ENCODE results near the gene NLGN4Y. TPM values are rescaled to one million over a fixed set of nuclear protein-coding genes. Genes with fewer than 3 reads are reported as not detected.

NLGN4Y gene
- total RNA-seq, 1 donor from 2014 or later, result 2.4 TPM

DNA sequence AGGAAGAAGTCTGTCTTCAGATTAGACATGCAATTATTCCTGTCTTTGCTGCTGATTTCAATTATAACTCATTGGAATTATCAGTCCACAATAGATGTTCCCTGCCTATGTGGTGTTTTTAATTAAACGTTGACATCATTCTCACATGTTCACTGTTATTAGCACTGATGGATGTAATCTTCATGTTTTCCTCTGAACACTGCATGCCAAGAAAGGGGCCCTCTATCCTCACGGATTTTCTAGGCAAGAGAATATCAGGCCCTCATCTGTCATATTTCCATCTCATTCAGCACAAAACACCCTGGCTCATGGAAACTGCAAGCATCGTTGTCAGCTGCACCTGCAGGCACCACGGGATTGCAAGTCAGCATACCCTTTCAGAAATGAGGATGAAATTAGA lies 224.0 kb downstream of the NLGN4Y start:
- Mint-ChIP-seq H3K27ac (no peak overlapping the region), H3K27me3 (ENCODE audit: low read depth) (no peaks in the 10 kb centered on the region), H3K9me3 (no peaks in the 10 kb centered on the region), H3K36me3 (ENCODE audit: low read depth) (no peaks in the 10 kb centered on the region), H3K4me1 (ENCODE audit: low read depth) (no peaks in the 10 kb centered on the region), H3K4me3 (ENCODE audit: low read depth) (no peak overlapping the region)
- intact Hi-C loops (cut with micrococcal nuclease), result no loop called here
- no peak for DNase-seq (ENCODE audit: low spot score)

GRCh38 chrY:14755571-14755970 lies 231.2 kb downstream of the NLGN4Y start:
- Mint-ChIP-seq H3K9me3 (no peaks in the 10 kb centered on the region), H3K4me1 (ENCODE audit: low read depth) (no peaks in the 10 kb centered on the region), H3K36me3 (ENCODE audit: low read depth) (no peaks in the 10 kb centered on the region), H3K4me3 (ENCODE audit: low read depth) (no peak overlapping the region), H3K27me3 (ENCODE audit: low read depth) (no peaks in the 10 kb centered on the region), H3K27ac (no peak overlapping the region)
- intact Hi-C loops (cut with micrococcal nuclease), result no loop called here
- no peak for DNase-seq (ENCODE audit: low spot score)

DNA sequence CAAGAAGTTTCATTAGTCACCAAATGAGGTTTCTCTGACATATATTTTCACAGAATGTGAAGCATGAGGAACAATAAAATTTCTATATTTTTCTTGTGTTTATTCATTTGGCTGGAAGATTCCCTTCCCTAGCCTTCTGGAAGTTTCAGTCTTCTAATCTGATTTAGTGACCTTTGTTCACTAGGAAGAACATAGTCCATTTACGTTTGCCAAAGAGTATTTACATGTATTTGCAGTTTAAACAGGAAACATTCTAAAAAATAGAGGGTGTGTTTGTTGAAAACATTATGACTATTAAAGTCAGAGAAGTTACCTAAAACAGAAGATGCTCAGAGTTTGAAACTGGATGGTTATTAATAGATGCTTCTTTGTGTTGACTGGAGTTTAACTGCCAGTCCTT lies 238.6 kb downstream of the NLGN4Y start:
- DNase-seq (ENCODE audit: low spot score), result no peak
- H3K36me3 Mint-ChIP-seq (ENCODE audit: low read depth), result no peaks in the 10 kb centered on the region
- H3K27me3 Mint-ChIP-seq (ENCODE audit: low read depth), result no peaks in the 10 kb centered on the region
- H3K9me3 Mint-ChIP-seq, result no peaks in the 10 kb centered on the region
- no peaks in the 10 kb centered on the region for H3K4me1 Mint-ChIP-seq (ENCODE audit: low read depth)
- no peak overlapping the region for H3K27ac Mint-ChIP-seq
- intact Hi-C loops (cut with micrococcal nuclease), result no loop called here
- H3K4me3 Mint-ChIP-seq (ENCODE audit: low read depth), result no peak overlapping the region

DNA sequence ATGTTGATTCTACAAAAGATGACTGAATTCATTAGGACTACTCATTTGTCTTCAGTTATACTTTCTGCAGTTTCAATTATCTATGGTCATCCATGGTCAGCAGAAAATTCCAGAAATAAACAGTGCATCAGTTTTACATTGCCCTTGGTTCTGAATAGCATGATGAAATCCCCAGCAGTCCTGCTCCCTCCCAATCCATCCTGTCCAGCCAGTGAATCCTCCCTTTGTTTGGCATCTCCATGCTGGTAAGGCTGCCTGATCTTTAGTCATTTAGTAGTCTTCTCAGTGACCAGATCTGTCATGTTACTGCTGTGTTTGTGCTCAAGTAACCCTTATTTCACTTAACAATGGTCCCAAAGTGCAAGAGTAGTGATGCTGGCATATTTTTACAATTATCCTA lies 239.3 kb downstream of the NLGN4Y start:
- no peak overlapping the region for H3K27ac Mint-ChIP-seq
- H3K4me1 Mint-ChIP-seq (ENCODE audit: low read depth), result no peaks in the 10 kb centered on the region
- no peaks in the 10 kb centered on the region for H3K27me3 Mint-ChIP-seq (ENCODE audit: low read depth)
- intact Hi-C loops (cut with micrococcal nuclease), result no loop called here
- DNase-seq (ENCODE audit: low spot score), result no peak
- H3K4me3 Mint-ChIP-seq (ENCODE audit: low read depth), result no peak overlapping the region
- no peaks in the 10 kb centered on the region for H3K9me3 Mint-ChIP-seq
- no peaks in the 10 kb centered on the region for H3K36me3 Mint-ChIP-seq (ENCODE audit: low read depth)

GRCh38 chrY:14778208-14778607 lies 253.9 kb downstream of the NLGN4Y start:
- H3K4me3 Mint-ChIP-seq (ENCODE audit: low read depth), result no peak overlapping the region
- H3K27ac Mint-ChIP-seq, result no peak overlapping the region
- no peaks in the 10 kb centered on the region for H3K4me1 Mint-ChIP-seq (ENCODE audit: low read depth)
- DNase-seq (ENCODE audit: low spot score), result no peak
- H3K9me3 Mint-ChIP-seq, result no peaks in the 10 kb centered on the region
- no peaks in the 10 kb centered on the region for H3K27me3 Mint-ChIP-seq (ENCODE audit: low read depth)
- intact Hi-C loops (cut with micrococcal nuclease), result loop anchor here (5.0 kb wide), 1 partner anchor 296 kb away; no protein-coding TSS in a partner anchor
- no peaks in the 10 kb centered on the region for H3K36me3 Mint-ChIP-seq (ENCODE audit: low read depth)

DNA sequence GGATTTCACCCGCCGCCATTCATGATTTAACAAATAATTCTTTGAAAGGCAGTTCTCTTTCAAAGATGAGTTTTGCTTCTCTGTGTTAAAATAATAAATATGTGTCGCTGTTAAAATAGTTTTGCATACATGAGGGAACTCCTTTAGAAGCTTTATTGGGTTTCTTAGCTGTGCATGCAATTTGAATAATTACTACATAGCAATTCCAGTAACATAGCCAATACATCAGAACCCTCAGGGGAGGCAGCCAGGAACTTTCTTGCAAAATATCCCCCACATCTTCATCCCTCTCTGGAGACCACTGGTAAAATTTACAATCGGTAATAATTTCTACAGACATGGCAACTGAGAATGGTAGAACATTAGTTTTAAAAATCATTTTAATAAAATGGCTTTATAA lies 268.8 kb downstream of the NLGN4Y start:
- Mint-ChIP-seq H3K9me3 (peaks cover 8% of the 10 kb centered on the region), H3K27ac (no peak overlapping the region), H3K4me1 (ENCODE audit: low read depth) (no peaks in the 10 kb centered on the region), H3K27me3 (ENCODE audit: low read depth) (no peaks in the 10 kb centered on the region), H3K36me3 (ENCODE audit: low read depth) (no peaks in the 10 kb centered on the region), H3K4me3 (ENCODE audit: low read depth) (no peak overlapping the region)
- DNase-seq (ENCODE audit: low spot score), result no peak
- intact Hi-C loops (cut with micrococcal nuclease), result no loop called here

DNA sequence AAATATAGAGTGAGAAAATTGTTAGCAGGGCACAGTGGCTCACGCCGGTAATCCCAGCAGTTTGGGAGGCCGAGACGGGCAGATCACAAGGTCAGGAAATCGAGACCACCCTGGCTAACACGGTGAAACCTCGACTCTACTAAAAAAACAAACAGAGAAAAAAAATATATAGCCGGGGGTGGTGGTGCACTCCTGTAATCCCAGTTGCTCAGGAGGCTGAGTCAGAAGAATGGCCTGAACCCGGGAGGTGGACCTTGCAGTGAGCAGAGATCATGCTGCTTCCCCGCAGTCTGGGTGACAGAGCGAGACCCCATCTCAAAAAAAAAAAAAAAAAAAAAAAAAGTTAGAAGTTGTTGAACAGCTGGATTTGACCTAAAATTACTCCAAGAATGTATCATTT lies 269.3 kb downstream of the NLGN4Y start:
- Mint-ChIP-seq H3K4me3 (ENCODE audit: low read depth) (no peak overlapping the region), H3K9me3 (peaks cover 12% of the 10 kb centered on the region), H3K27ac (no peak overlapping the region), H3K4me1 (ENCODE audit: low read depth) (no peaks in the 10 kb centered on the region), H3K36me3 (ENCODE audit: low read depth) (no peaks in the 10 kb centered on the region), H3K27me3 (ENCODE audit: low read depth) (no peaks in the 10 kb centered on the region)
- intact Hi-C loops (cut with micrococcal nuclease), result no loop called here
- no peak for DNase-seq (ENCODE audit: low spot score)

GRCh38 chrY:14798010-14798409 lies 273.7 kb downstream of the NLGN4Y start:
- H3K9me3 Mint-ChIP-seq, result peaks cover 9% of the 10 kb centered on the region
- no peak overlapping the region for H3K27ac Mint-ChIP-seq

DNA sequence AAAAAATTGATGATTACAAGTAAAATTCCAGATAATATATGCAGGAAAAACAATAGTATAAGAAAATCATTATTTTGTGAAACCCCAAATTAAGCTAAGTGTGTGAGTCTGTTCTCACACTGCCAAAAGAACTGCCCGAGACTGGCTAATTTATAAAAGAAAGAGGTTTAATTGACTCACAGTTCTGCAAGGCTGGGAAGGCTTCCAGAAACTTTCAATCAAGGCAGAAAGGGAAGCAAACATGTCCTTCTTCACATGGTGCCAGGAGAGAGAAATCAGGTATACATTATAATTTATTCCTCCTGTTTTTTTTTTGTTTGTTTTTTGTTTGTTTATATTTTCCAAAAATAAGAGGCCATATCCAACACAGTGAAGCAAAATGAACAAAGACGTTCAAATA lies 276.8 kb downstream of the NLGN4Y start:
- Mint-ChIP-seq H3K9me3 (peaks cover 9% of the 10 kb centered on the region), H3K4me1 (ENCODE audit: low read depth) (no peaks in the 10 kb centered on the region), H3K36me3 (ENCODE audit: low read depth) (no peaks in the 10 kb centered on the region), H3K4me3 (ENCODE audit: low read depth) (no peak overlapping the region), H3K27me3 (ENCODE audit: low read depth) (no peaks in the 10 kb centered on the region), H3K27ac (no peak overlapping the region)
- DNase-seq (ENCODE audit: low spot score), result no peak
- intact Hi-C loops (cut with micrococcal nuclease), result no loop called here

More at GRCh38 chrY:14798010-14798409, 273.7 kb downstream of the NLGN4Y start:
- Mint-ChIP-seq H3K27me3 (ENCODE audit: low read depth) (no peaks in the 10 kb centered on the region), H3K36me3 (ENCODE audit: low read depth) (no peaks in the 10 kb centered on the region), H3K4me3 (ENCODE audit: low read depth) (no peak overlapping the region), H3K4me1 (ENCODE audit: low read depth) (no peaks in the 10 kb centered on the region)
- intact Hi-C loops (cut with micrococcal nuclease), result no loop called here
- no peak for DNase-seq (ENCODE audit: low spot score)

DNA sequence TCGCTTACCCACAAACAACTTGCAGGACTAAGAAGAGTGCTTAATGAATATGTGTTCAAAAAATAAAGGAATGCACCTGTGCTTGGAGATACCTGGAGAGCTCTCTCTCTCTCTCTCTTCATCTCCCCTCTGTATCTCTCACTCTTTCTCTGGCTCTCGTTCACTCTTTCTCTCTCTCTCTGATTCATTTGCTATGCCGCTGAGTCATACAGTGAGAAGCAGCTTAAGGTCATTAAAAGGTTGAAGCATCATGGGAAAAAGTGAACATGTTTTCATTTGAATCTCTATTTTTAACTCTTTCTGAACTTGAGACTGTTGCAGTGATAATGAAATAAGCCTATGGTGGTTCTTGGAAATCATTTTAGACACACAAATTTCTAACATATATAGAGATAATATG lies 277.8 kb downstream of the NLGN4Y start:
- H3K27me3 Mint-ChIP-seq (ENCODE audit: low read depth), result no peaks in the 10 kb centered on the region
- DNase-seq (ENCODE audit: low spot score), result no peak

GRCh38 chrY:14804041-14804440 lies 279.7 kb downstream of the NLGN4Y start:
- intact Hi-C loops (cut with micrococcal nuclease), result no loop called here
- H3K4me3 Mint-ChIP-seq (ENCODE audit: low read depth), result no peak overlapping the region
- H3K36me3 Mint-ChIP-seq (ENCODE audit: low read depth), result no peaks in the 10 kb centered on the region
- H3K4me1 Mint-ChIP-seq (ENCODE audit: low read depth), result no peaks in the 10 kb centered on the region
- peaks cover 3% of the 10 kb centered on the region for H3K9me3 Mint-ChIP-seq
- H3K27ac Mint-ChIP-seq, result no peak overlapping the region
- no peaks in the 10 kb centered on the region for H3K27me3 Mint-ChIP-seq (ENCODE audit: low read depth)
- DNase-seq (ENCODE audit: low spot score), result no peak

More for the DNA sequence above, 277.8 kb downstream of the NLGN4Y start:
- H3K4me1 Mint-ChIP-seq (ENCODE audit: low read depth), result no peaks in the 10 kb centered on the region
- H3K4me3 Mint-ChIP-seq (ENCODE audit: low read depth), result no peak overlapping the region
- peaks cover 9% of the 10 kb centered on the region for H3K9me3 Mint-ChIP-seq
- no peak overlapping the region for H3K27ac Mint-ChIP-seq
- intact Hi-C loops (cut with micrococcal nuclease), result no loop called here
- H3K36me3 Mint-ChIP-seq (ENCODE audit: low read depth), result no peaks in the 10 kb centered on the region

GRCh38 chrY:14818452-14818851 lies 294.1 kb downstream of the NLGN4Y start:
- Mint-ChIP-seq H3K4me1 (ENCODE audit: low read depth) (no peaks in the 10 kb centered on the region), H3K9me3 (no peaks in the 10 kb centered on the region), H3K4me3 (ENCODE audit: low read depth) (no peak overlapping the region), H3K36me3 (ENCODE audit: low read depth) (no peaks in the 10 kb centered on the region), H3K27ac (no peak overlapping the region), H3K27me3 (ENCODE audit: low read depth) (no peaks in the 10 kb centered on the region)
- intact Hi-C loops (cut with micrococcal nuclease), result no loop called here
- DNase-seq (ENCODE audit: low spot score), result no peak

GRCh38 chrY:14822201-14822600 lies 297.9 kb downstream of the NLGN4Y start:
- no peak for DNase-seq (ENCODE audit: low spot score)
- Mint-ChIP-seq H3K27me3 (ENCODE audit: low read depth) (no peaks in the 10 kb centered on the region), H3K27ac (no peak overlapping the region), H3K4me3 (ENCODE audit: low read depth) (no peak overlapping the region), H3K4me1 (ENCODE audit: low read depth) (no peaks in the 10 kb centered on the region), H3K36me3 (ENCODE audit: low read depth) (no peaks in the 10 kb centered on the region), H3K9me3 (no peaks in the 10 kb centered on the region)
- intact Hi-C loops (cut with micrococcal nuclease), result no loop called here

GRCh38 chrY:14822906-14823305 lies 298.6 kb downstream of the NLGN4Y start:
- no peak for DNase-seq (ENCODE audit: low spot score)
- Mint-ChIP-seq H3K9me3 (no peaks in the 10 kb centered on the region), H3K27ac (no peak overlapping the region), H3K36me3 (ENCODE audit: low read depth) (no peaks in the 10 kb centered on the region), H3K4me3 (ENCODE audit: low read depth) (no peak overlapping the region), H3K27me3 (ENCODE audit: low read depth) (no peaks in the 10 kb centered on the region), H3K4me1 (ENCODE audit: low read depth) (no peaks in the 10 kb centered on the region)
- intact Hi-C loops (cut with micrococcal nuclease), result no loop called here
